ENCODE data around the gene RBMS3. TPM values are rescaled to one million over a fixed set of nuclear protein-coding genes. Genes with fewer than 3 reads are reported as not detected.

Gene RBMS3
- total RNA-seq, 1 donor from 2014 or later = 13.2 TPM

DNA sequence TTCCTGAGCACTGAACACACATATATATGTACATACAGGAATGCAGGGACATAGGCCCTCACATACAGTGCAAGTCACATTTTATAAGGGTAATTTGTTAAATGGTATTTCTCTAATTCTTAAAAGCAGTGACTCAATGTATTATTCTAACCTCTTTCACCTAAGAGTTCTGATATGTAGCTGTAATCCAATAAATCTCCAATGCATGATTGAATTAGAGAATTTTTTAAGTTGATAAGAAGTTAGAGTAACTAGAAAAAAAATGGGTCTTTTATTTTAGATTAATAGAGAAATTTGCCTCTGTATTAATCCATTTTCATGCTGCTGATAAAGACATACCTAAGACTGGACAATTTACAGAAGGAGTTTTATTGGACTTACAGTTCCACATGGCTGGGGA lies 98.2 kb downstream of the RBMS3 start:
- TF ChIP-seq, protein P1, sequence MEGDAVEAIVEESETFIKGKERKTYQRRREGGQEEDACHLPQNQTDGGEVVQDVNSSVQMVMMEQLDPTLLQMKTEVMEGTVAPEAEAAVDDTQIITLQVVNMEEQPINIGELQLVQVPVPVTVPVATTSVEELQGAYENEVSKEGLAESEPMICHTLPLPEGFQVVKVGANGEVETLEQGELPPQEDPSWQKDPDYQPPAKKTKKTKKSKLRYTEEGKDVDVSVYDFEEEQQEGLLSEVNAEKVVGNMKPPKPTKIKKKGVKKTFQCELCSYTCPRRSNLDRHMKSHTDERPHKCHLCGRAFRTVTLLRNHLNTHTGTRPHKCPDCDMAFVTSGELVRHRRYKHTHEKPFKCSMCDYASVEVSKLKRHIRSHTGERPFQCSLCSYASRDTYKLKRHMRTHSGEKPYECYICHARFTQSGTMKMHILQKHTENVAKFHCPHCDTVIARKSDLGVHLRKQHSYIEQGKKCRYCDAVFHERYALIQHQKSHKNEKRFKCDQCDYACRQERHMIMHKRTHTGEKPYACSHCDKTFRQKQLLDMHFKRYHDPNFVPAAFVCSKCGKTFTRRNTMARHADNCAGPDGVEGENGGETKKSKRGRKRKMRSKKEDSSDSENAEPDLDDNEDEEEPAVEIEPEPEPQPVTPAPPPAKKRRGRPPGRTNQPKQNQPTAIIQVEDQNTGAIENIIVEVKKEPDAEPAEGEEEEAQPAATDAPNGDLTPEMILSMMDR (conservative IDR thresholded peaks at IDR 0.05; ENCODE audit: low read depth, low read length) = no peak
- no peak for DNase-seq (ENCODE audit: low read depth)
- H3K4me3 ChIP-seq (ENCODE audit: low read depth, low read length) = no peak overlapping the region

DNA sequence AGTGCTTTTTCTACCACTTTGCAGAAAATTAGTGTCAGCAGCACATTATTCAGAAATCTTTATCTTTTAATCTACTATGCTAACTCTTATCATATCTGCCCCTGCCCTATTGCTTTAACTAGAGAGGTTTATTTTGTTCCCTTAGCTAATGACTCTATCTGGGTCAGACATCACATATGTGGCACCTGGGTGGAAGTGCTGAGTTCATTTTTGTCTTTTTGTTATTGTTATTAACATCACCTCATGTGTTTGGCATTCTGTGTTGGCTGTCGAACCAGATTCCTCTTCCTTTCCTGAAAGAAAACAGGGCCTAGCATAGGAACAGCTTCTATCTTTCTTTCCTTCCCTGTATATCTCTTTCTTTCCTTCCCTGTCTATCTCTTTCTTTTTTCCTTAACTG lies 100.7 kb downstream of the RBMS3 start:
- no peak overlapping the region for H3K4me3 ChIP-seq (ENCODE audit: low read depth, low read length)
- DNase-seq (ENCODE audit: low read depth) = no peak
- TF ChIP-seq, protein P1 (conservative IDR thresholded peaks at IDR 0.05; ENCODE audit: low read depth, low read length) = no peak

DNA sequence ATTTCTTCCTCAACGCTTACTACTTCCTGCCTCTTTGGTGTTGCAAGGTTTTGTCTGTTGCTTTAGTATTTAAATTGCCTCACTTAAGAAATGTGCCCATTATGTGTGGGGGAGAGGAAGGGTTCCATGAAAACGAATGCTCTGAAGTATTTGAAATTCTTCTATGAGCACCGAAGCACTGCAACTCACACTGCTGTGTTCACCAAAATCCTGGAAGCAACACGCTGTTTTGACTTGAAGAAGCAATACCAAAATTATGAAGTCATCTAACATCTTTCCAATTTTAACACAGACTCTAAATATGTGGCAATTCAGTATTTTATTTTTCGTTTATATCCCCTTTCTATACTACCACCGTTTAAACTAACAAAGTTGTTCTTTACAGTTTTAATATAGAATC lies 101.5 kb downstream of the RBMS3 start:
- no peak overlapping the region for H3K4me3 ChIP-seq (ENCODE audit: low read depth, low read length)
- DNase-seq (ENCODE audit: low read depth) = no peak
- TF ChIP-seq, protein P1 (conservative IDR thresholded peaks at IDR 0.05; ENCODE audit: low read depth, low read length) = no peak

DNA sequence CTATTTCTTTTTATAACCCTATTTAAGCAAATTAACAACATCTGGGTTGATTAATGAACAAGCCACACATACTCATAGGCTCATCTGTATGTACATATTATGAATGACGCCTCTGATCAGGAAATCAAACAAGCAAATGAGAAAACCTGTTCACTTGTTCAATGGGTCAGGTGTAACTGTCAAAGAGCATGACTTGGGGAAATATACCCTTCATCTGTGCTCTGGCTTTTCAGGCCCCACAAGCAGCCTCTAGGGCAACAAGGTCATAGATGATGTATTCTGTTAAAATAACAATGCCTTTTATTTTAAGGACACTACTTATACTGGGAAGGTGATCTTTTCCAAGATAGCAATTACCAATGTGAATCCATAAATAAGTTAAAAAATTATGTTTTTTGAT lies 102.0 kb downstream of the RBMS3 start:
- no peak for DNase-seq (ENCODE audit: low read depth)
- TF ChIP-seq, protein P1 (conservative IDR thresholded peaks at IDR 0.05; ENCODE audit: low read depth, low read length) = no peak
- no peak overlapping the region for H3K4me3 ChIP-seq (ENCODE audit: low read depth, low read length)

DNA sequence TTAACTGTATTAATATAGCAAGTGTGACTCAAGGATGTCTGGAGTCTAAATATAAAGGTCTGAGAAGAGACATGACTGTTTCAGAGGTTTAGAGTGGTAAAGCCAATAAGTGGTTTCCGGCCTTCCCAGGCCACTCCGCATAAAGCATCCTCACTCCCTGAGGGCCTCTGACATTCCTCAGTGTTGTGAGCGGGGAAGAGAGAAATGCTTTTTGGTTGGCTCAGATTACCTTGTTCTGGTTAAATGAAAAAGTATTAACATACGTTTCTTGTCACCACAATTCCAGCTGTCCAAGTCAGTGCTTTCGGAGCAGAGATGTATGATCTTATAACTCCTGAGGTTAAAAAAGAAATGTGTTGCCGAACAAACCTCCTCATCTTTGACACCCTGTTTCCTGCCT lies 103.8 kb downstream of the RBMS3 start:
- DNase-seq (ENCODE audit: low read depth) = no peak
- no peak overlapping the region for H3K4me3 ChIP-seq (ENCODE audit: low read depth, low read length)

DNA sequence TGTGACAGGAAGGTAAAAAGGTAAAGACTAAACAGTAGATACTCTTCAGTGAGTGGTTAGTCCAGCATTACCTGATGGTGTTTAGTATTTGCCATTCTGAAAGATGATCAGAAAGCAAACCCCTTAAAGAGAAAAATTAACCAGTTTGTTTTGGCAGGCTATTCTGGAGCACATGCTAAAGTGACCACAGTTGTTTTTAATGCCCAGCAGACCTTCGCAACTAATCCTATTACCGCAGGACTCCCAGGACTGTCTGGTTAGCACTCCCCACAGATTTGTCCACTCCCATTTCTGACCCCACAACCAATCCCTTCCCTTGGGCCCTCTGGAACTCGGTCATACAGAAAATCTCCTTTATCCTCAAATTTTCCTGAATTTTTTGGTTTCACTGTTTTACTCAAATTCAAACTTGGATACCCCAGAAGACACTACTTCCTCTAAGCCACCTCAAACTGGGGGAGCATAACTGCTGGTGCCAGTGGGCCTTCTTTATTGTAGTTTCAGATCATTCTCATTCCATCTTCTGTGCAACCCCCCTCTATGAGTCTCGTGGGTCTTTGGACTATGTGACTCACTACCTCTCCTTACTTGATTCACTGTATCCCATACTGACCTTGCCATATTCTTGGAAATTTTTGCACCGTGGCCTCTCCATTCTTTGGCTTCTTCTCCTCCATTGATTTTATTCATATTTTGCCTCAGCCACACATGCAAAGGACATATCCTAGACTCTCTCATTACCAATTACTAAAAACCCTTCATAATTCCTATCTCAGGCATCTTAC lies 104.4 kb downstream of the RBMS3 start:
- H3K4me3 ChIP-seq (ENCODE audit: low read depth, low read length) = no peak overlapping the region
- TF ChIP-seq, protein P1 (conservative IDR thresholded peaks at IDR 0.05; ENCODE audit: low read depth, low read length) = no peak
- no peak for DNase-seq (ENCODE audit: low read depth)

More for the DNA sequence above, 103.8 kb downstream of the RBMS3 start:
- TF ChIP-seq, protein P1 (conservative IDR thresholded peaks at IDR 0.05; ENCODE audit: low read depth, low read length) = no peak

DNA sequence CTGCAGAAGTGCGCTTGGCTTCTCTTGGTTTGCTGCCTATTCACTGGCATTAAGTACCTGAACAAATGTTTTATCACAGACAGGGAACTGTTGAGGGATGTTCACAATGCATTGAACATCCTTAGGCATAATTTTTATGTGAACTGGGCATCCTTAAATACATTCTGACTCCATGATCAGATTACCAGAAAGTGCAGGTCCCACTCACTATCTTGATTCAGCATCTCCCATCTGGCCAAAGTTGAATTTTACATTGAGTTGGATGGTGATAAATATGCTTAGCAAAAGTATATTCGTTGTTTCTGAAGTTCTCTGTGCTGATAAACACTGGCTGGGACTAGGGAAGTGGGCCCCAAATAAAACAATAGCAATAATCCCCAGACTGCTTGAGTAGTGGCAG lies 108.5 kb downstream of the RBMS3 start:
- DNase-seq (ENCODE audit: low read depth) = no peak
- TF ChIP-seq, protein P1 (conservative IDR thresholded peaks at IDR 0.05; ENCODE audit: low read depth, low read length) = no peak
- H3K4me3 ChIP-seq (ENCODE audit: low read depth, low read length) = no peak overlapping the region

Data from epithelial cell of proximal tubule (primary cell).